IPS-15b (cell line): ENCODE measurements around the gene PNMA1.

Experiments
- H3K27me3 ChIP-seq: one replicate; pipeline ENCODE4 v1.6.1; 2013; ENCODE audit warnings: low read length; ENCODE audit not compliant: control insufficient read depth, insufficient read depth
- H3K36me3 ChIP-seq: one replicate; pipeline ENCODE4 v1.6.1; 2013; ENCODE audit warnings: low read length; ENCODE audit not compliant: control insufficient read depth, insufficient read depth
- H3K4me1 ChIP-seq: one replicate; pipeline ENCODE4 v1.6.1; 2013; ENCODE audit warnings: mild to moderate bottlenecking, low read length; ENCODE audit not compliant: control insufficient read depth, insufficient read depth
- H3K4me3 ChIP-seq: one replicate; pipeline ENCODE4 v1.5.1; 2013; ENCODE audit warnings: low read depth, low read length
- H3K9ac ChIP-seq: one replicate; pipeline ENCODE4 v1.6.1; 2013; ENCODE audit warnings: low read depth, mild to moderate bottlenecking, low read length
- H3K9me3 ChIP-seq: one replicate; pipeline ENCODE4 v1.6.1; 2013; ENCODE audit warnings: mild to moderate bottlenecking, low read length; ENCODE audit not compliant: control insufficient read depth, insufficient read depth

Gene PNMA1

GRCh38 chr14:73740618-73741326 is 26.6 kb upstream of the PNMA1 start:
- H3K4me1 ChIP-seq = peaks cover 15% of the 10 kb centered on the region
- H3K36me3 ChIP-seq = peaks cover 7% of the 10 kb centered on the region
- H3K9ac ChIP-seq = peak overlapping the region; percentile 32
- H3K27me3 ChIP-seq = no peaks in the 10 kb centered on the region
- no peak overlapping the region for H3K4me3 ChIP-seq
- H3K9me3 ChIP-seq = no peaks in the 10 kb centered on the region

GRCh38 chr14:73739899-73740617 is 25.9 kb upstream of the PNMA1 start:
- Histone ChIP-seq H3K36me3 (peaks cover 7% of the 10 kb centered on the region), H3K9ac (peak overlapping the region; percentile 32), H3K4me1 (peaks cover 15% of the 10 kb centered on the region), H3K27me3 (no peaks in the 10 kb centered on the region), H3K9me3 (no peaks in the 10 kb centered on the region), H3K4me3 (no peak overlapping the region)

GRCh38 chr14:73739174-73739898 is 25.2 kb upstream of the PNMA1 start:
- Histone ChIP-seq H3K4me3 (no peak overlapping the region), H3K4me1 (peaks cover 15% of the 10 kb centered on the region), H3K36me3 (peaks cover 7% of the 10 kb centered on the region), H3K9ac (no peak overlapping the region), H3K27me3 (no peaks in the 10 kb centered on the region), H3K9me3 (no peaks in the 10 kb centered on the region)

GRCh38 chr14:73738518-73739173 is 24.5 kb upstream of the PNMA1 start:
- Histone ChIP-seq H3K9ac (no peak overlapping the region), H3K36me3 (peaks cover 7% of the 10 kb centered on the region), H3K4me1 (peaks cover 15% of the 10 kb centered on the region), H3K27me3 (no peaks in the 10 kb centered on the region), H3K9me3 (no peaks in the 10 kb centered on the region), H3K4me3 (no peak overlapping the region)

- no peak overlapping the region for H3K4me3 ChIP-seq
- peaks cover 7% of the 10 kb centered on the region for H3K36me3 ChIP-seq
- H3K4me1 ChIP-seq = peaks cover 7% of the 10 kb centered on the region
- no peak overlapping the region for H3K9ac ChIP-seq
- H3K9me3 ChIP-seq = no peaks in the 10 kb centered on the region
- H3K27me3 ChIP-seq = no peaks in the 10 kb centered on the region
Observed at GRCh38 chr14:73736842-73737241, 22.7 kb upstream of the PNMA1 start.

GRCh38 chr14:73732006-73732405 is 17.8 kb upstream of the PNMA1 start:
- no peaks in the 10 kb centered on the region for H3K9me3 ChIP-seq
- no peak overlapping the region for H3K4me3 ChIP-seq
- H3K27me3 ChIP-seq = no peaks in the 10 kb centered on the region
- H3K4me1 ChIP-seq = peaks cover 2% of the 10 kb centered on the region
- peaks cover 3% of the 10 kb centered on the region for H3K36me3 ChIP-seq
- no peak overlapping the region for H3K9ac ChIP-seq

GRCh38 chr14:73731111-73731510 is 16.9 kb upstream of the PNMA1 start:
- no peaks in the 10 kb centered on the region for H3K27me3 ChIP-seq
- H3K9ac ChIP-seq = no peak overlapping the region
- peaks cover 12% of the 10 kb centered on the region for H3K36me3 ChIP-seq
- H3K4me3 ChIP-seq = no peak overlapping the region
- peaks cover 2% of the 10 kb centered on the region for H3K4me1 ChIP-seq
- no peaks in the 10 kb centered on the region for H3K9me3 ChIP-seq

- Histone ChIP-seq H3K36me3 (peaks cover 15% of the 10 kb centered on the region), H3K9me3 (no peaks in the 10 kb centered on the region), H3K9ac (no peak overlapping the region), H3K4me3 (no peak overlapping the region), H3K27me3 (no peaks in the 10 kb centered on the region), H3K4me1 (peaks cover 2% of the 10 kb centered on the region)
Observed at GRCh38 chr14:73729556-73730265, 15.5 kb upstream of the PNMA1 start.

GRCh38 chr14:73728717-73729330 is 14.6 kb upstream of the PNMA1 start:
- Histone ChIP-seq H3K36me3 (peaks cover 15% of the 10 kb centered on the region), H3K9ac (no peak overlapping the region), H3K4me1 (peaks cover 7% of the 10 kb centered on the region), H3K4me3 (no peak overlapping the region), H3K9me3 (no peaks in the 10 kb centered on the region), H3K27me3 (no peaks in the 10 kb centered on the region)

GRCh38 chr14:73727166-73727565 is 13.0 kb upstream of the PNMA1 start:
- Histone ChIP-seq H3K36me3 (peaks cover 17% of the 10 kb centered on the region), H3K9ac (no peak overlapping the region), H3K27me3 (no peaks in the 10 kb centered on the region), H3K4me1 (peaks cover 7% of the 10 kb centered on the region), H3K4me3 (no peak overlapping the region), H3K9me3 (no peaks in the 10 kb centered on the region)
